Neural cell (in vitro differentiated cells): ENCODE measurements around the gene ADAMTS2. TPM values are rescaled to one million over a fixed set of nuclear protein-coding genes. Genes with fewer than 3 reads are reported as not detected.

Experiments
- H2AFZ ChIP-seq: fragments of 200-600, 300-800 bp; sonication (generic), shearing (Covaris generic); 2 replicates; pipeline ENCODE4 v1.6.0; 2014; ENCODE audit warnings: low read depth, mild to moderate bottlenecking, antibody characterized with exemption, low read length, moderate library complexity
- H3F3A ChIP-seq: fragments of 200-600 bp; shearing (Covaris generic); 2 replicates; pipeline ENCODE4 v1.6.1; 2016; ENCODE audit warnings: mild to moderate bottlenecking, moderate library complexity, mixed read lengths, antibody characterized with exemption, low read length; ENCODE audit not compliant: insufficient read depth, poor library complexity, severe bottlenecking
- H3K27ac ChIP-seq: fragments of 200-600, 300-800 bp; sonication (generic), shearing (Covaris generic); 2 replicates; pipeline ENCODE4 v1.5.1; 2014; ENCODE audit warnings: mild to moderate bottlenecking, low read length, moderate library complexity
- H3K27me3 ChIP-seq: fragments of 300-800, 200-600 bp; sonication (generic), shearing (Covaris generic); 2 replicates; pipeline ENCODE4 v1.6.0; 2014; ENCODE audit warnings: mild to moderate bottlenecking, low read depth, low read length, moderate library complexity; ENCODE audit not compliant: insufficient read depth
- H3K36me3 ChIP-seq: fragments of 300-800, 200-600 bp; sonication (generic), shearing (Covaris generic); 2 replicates; pipeline ENCODE4 v1.5.1; 2014; ENCODE audit warnings: mild to moderate bottlenecking, antibody characterized with exemption, low read length, moderate library complexity; ENCODE audit not compliant: insufficient read depth
- H3K4me2 ChIP-seq: fragments of 300-800, 200-600 bp; sonication (generic), shearing (Covaris generic); 2 replicates; pipeline ENCODE4 v1.6.0; 2014; ENCODE audit warnings: mild to moderate bottlenecking, low read length
- H3K4me3 ChIP-seq: fragments of 300-800, 200-600 bp; sonication (generic), shearing (Covaris generic); 2 replicates; pipeline ENCODE4 v1.5.1; 2014; ENCODE audit warnings: mild to moderate bottlenecking, low read length, moderate library complexity
- H3K79me2 ChIP-seq: fragments of 200-600 bp; shearing (Covaris generic); replicated peaks from 2 replicates; pipeline ENCODE4 v1.6.0; 2014; ENCODE audit warnings: mild to moderate bottlenecking, low read length, moderate library complexity; ENCODE audit not compliant: insufficient read depth
- H3K9ac ChIP-seq: fragments of 300-800, 200-600 bp; sonication (generic), shearing (Covaris generic); 2 replicates; pipeline ENCODE4 v1.6.1; 2016; ENCODE audit warnings: mild to moderate bottlenecking, low read length, mixed read lengths
- H3K9me2 ChIP-seq: fragments of 200-600 bp; shearing (Covaris generic); 2 replicates; pipeline ENCODE4 v1.6.1; 2016; ENCODE audit warnings: mild to moderate bottlenecking, low read length, mixed read lengths; ENCODE audit not compliant: insufficient read depth
- H3K9me3 ChIP-seq: fragments of 200-600, 300-800 bp; sonication (generic), shearing (Covaris generic); 2 replicates; pipeline ENCODE4 v1.6.1; 2016; ENCODE audit warnings: mild to moderate bottlenecking, mixed run types, low read length, moderate library complexity, mixed read lengths
- H4K20me1 ChIP-seq: fragments of 200-600 bp; shearing (Covaris generic); 2 replicates; pipeline ENCODE4 v1.6.1; 2016; ENCODE audit warnings: mild to moderate bottlenecking, mixed run types; ENCODE audit not compliant: insufficient read depth
- CTCF ChIP-seq: fragments of 450-650 bp; IDR thresholded peaks from 2 replicates; pipeline ENCODE4 v1.5.1; 2014; ENCODE audit warnings: antibody characterized with exemption, mild to moderate bottlenecking, moderate library complexity; ENCODE audit not compliant: poor library complexity, severe bottlenecking
- EP300 ChIP-seq: fragments of 450-650 bp; conservative IDR thresholded peaks from 2 replicates; pipeline ENCODE4 v1.6.1; 2014; ENCODE audit warnings: antibody characterized with exemption, mild to moderate bottlenecking, moderate library complexity; ENCODE audit not compliant: poor library complexity, severe bottlenecking
- MXI1 ChIP-seq: fragments of 450-650 bp; conservative IDR thresholded peaks from 2 replicates; pipeline ENCODE4 v1.6.1; 2014; ENCODE audit warnings: antibody characterized with exemption, mild to moderate bottlenecking; ENCODE audit not compliant: poor library complexity, severe bottlenecking
- RAD21 ChIP-seq: fragments of 450-650 bp; conservative IDR thresholded peaks from 2 replicates; pipeline ENCODE4 v1.6.1; 2014; ENCODE audit warnings: antibody characterized with exemption, mild to moderate bottlenecking, moderate library complexity
- REST ChIP-seq: IDR thresholded peaks from 2 replicates; pipeline ENCODE4 v1.6.1; 2012; ENCODE audit warnings: borderline replicate concordance
- SMC3 ChIP-seq: fragments of 450-650 bp; conservative IDR thresholded peaks from 2 replicates; pipeline ENCODE4 v1.6.1; 2014; ENCODE audit warnings: antibody characterized with exemption, mild to moderate bottlenecking, moderate library complexity; ENCODE audit not compliant: poor library complexity
- TAF1 ChIP-seq: IDR thresholded peaks from 2 replicates; pipeline ENCODE4 v1.6.1; 2012; ENCODE audit warnings: low read depth
- polyA plus RNA-seq: library from polyadenylated mRNA; depleted of rRNA; stranded (reverse); fragments of >200 nt; gene quantifications from 2 replicates; pipeline ENCODE4 v1.2.3, GENCODE V29; 2014

The ADAMTS2 gene
- polyA plus RNA-seq, 1 donor from 2014 or later, result 0.61 TPM

GRCh38 chr5:179379321-179379890 lies 34.1 kb upstream of the ADAMTS2 start:
- H3K4me2 ChIP-seq, result no peak overlapping the region
- no peak overlapping the region for H2AFZ ChIP-seq
- H4K20me1 ChIP-seq, result no peaks in the 10 kb centered on the region

More at GRCh38 chr5:179379321-179379890, 34.1 kb upstream of the ADAMTS2 start:
- Histone ChIP-seq H3K27me3 (no peaks in the 10 kb centered on the region), H3K36me3 (no peaks in the 10 kb centered on the region), H3K9me2 (no peaks in the 10 kb centered on the region), H3K4me3 (no peak overlapping the region), H3K9me3 (no peaks in the 10 kb centered on the region), H3K9ac (no peak overlapping the region), H3K79me2 (no peaks in the 10 kb centered on the region), H3K27ac (no peak overlapping the region), H3F3A (no peaks in the 10 kb centered on the region)
- TF ChIP-seq REST, result no peak
- TF ChIP-seq RAD21, result no peak
- TF ChIP-seq TAF1, result no peak
- TF ChIP-seq MXI1, result no peak
- no peak for TF ChIP-seq EP300
- TF ChIP-seq SMC3, result no peak
- TF ChIP-seq CTCF, result no peak
